Osteoblast (primary cell): ENCODE measurements around the gene PRSS36. TPM values are rescaled to one million over a fixed set of nuclear protein-coding genes. Genes with fewer than 3 reads are reported as not detected.
"Not testable (repeated sequence)": the region's sequence is repeated elsewhere in the genome, so short reads cannot be mapped to it uniquely, and the experiment has no call there.

Source experiments
- DNase-seq: peaks from one replicate; pipeline ENCODE4 v3.0.0; 2011; ENCODE audit warnings: low spot score, mixed read lengths; ENCODE audit not compliant: insufficient read length; ENCODE audit errors: missing footprints
- H2AFZ ChIP-seq: 2 replicates; pipeline ENCODE4 v1.6.0; 2011; ENCODE audit warnings: mild to moderate bottlenecking, low read length
- H3K27ac ChIP-seq: 2 replicates; pipeline ENCODE4 v1.5.1; 2011; ENCODE audit warnings: mild to moderate bottlenecking, low read depth, low read length, moderate library complexity
- H3K27me3 ChIP-seq: 2 replicates; pipeline ENCODE4 v1.6.0; 2012; ENCODE audit warnings: mild to moderate bottlenecking, control low read depth, inconsistent platforms, low read length, moderate library complexity; ENCODE audit not compliant: insufficient read depth
- H3K36me3 ChIP-seq: 2 replicates; pipeline ENCODE4 v1.5.1; 2011; ENCODE audit warnings: mild to moderate bottlenecking, low read length, control low read depth, moderate library complexity; ENCODE audit not compliant: insufficient read depth
- H3K4me1 ChIP-seq: 2 replicates; pipeline ENCODE4 v1.5.1; 2011; ENCODE audit warnings: mild to moderate bottlenecking, low read length, control low read depth, moderate library complexity; ENCODE audit not compliant: insufficient read depth
- H3K4me2 ChIP-seq: 2 replicates; pipeline ENCODE4 v1.6.0; 2011; ENCODE audit warnings: mild to moderate bottlenecking, low read length; ENCODE audit not compliant: insufficient read depth
- H3K4me3 ChIP-seq: fragments of 200-600 bp; sonication (generic); 3 replicates; pipeline ENCODE4 v1.5.1; 2012; ENCODE audit warnings: mild to moderate bottlenecking, low read length, inconsistent platforms; ENCODE audit not compliant: insufficient read depth
- H3K79me2 ChIP-seq: 2 replicates; pipeline ENCODE4 v1.6.0; 2012; ENCODE audit warnings: mild to moderate bottlenecking, low read length, control low read depth, inconsistent platforms; ENCODE audit not compliant: insufficient read depth
- H3K9me3 ChIP-seq: 2 replicates; pipeline ENCODE4 v1.5.1; 2011; ENCODE audit warnings: low read depth, low read length, control low read depth
- H4K20me1 ChIP-seq: 2 replicates; pipeline ENCODE4 v1.6.0; 2012; ENCODE audit warnings: mild to moderate bottlenecking, low read length, control low read depth; ENCODE audit not compliant: insufficient read depth
- CTCF ChIP-seq: IDR thresholded peaks from 2 replicates; pipeline ENCODE4 v1.5.1; 2011; ENCODE audit warnings: mild to moderate bottlenecking, low read depth, low read length, moderate library complexity; ENCODE audit errors: extremely low read depth
- total RNA-seq: library from RNA; depleted of rRNA; stranded (reverse); fragments of >200 nt; gene quantifications from 2 replicates; pipeline ENCODE4 v1.2.3, GENCODE V29; 2012

PRSS36 gene
- total RNA-seq, 1 donor = not detected

GRCh38 chr16:31141489-31142108 is 8.3 kb downstream of the PRSS36 start:
- Histone ChIP-seq H3K4me2 (peak overlapping the region; percentile 96), H3K79me2 (no peaks in the 10 kb centered on the region), H3K27me3 (peaks cover 8% of the 10 kb centered on the region), H3K9me3 (no peaks in the 10 kb centered on the region), H3K27ac (peak overlapping the region; percentile 74), H3K4me1 (peaks cover 19% of the 10 kb centered on the region), H3K36me3 (no peaks in the 10 kb centered on the region), H3K4me3 (peak overlapping the region; percentile 70), H4K20me1 (no peaks in the 10 kb centered on the region), H2AFZ (peak overlapping the region; percentile 92)
- TF ChIP-seq CTCF = no peak
- DNase-seq = peak; percentile 95

GRCh38 chr16:31141071-31141469 is 8.8 kb downstream of the PRSS36 start:
- H3K9me3 ChIP-seq, H3K27me3 ChIP-seq, H3K27ac ChIP-seq, H4K20me1 ChIP-seq, H3K79me2 ChIP-seq, H3K4me2 ChIP-seq, H2AFZ ChIP-seq, H3K4me3 ChIP-seq, DNase-seq, H3K36me3 ChIP-seq: not testable (repeated sequence)
- peaks cover 19% of the 10 kb centered on the region for H3K4me1 ChIP-seq

GRCh38 chr16:31138621-31139578 is 11.0 kb downstream of the PRSS36 start:
- H3K36me3 ChIP-seq = no peaks in the 10 kb centered on the region
- peak; percentile 96 for DNase-seq
- no peaks in the 10 kb centered on the region for H4K20me1 ChIP-seq
- H3K4me3 ChIP-seq = peak overlapping the region; percentile 30
- H3K79me2 ChIP-seq = no peaks in the 10 kb centered on the region
- peaks cover 4% of the 10 kb centered on the region for H3K27me3 ChIP-seq
- H2AFZ ChIP-seq = peak overlapping the region; percentile 63
- peaks cover 22% of the 10 kb centered on the region for H3K4me1 ChIP-seq
- H3K27ac ChIP-seq = no peak overlapping the region
- no peaks in the 10 kb centered on the region for H3K9me3 ChIP-seq
- no peak for TF ChIP-seq CTCF
- H3K4me2 ChIP-seq = peak overlapping the region; percentile 43

- H2AFZ ChIP-seq, H3K36me3 ChIP-seq, H3K27me3 ChIP-seq, H4K20me1 ChIP-seq, H3K79me2 ChIP-seq, H3K4me2 ChIP-seq, H3K27ac ChIP-seq, H3K9me3 ChIP-seq, H3K4me3 ChIP-seq, DNase-seq: not testable (repeated sequence)
- peaks cover 18% of the 10 kb centered on the region for H3K4me1 ChIP-seq
Measured at GRCh38 chr16:31136822-31137499, 12.9 kb downstream of the PRSS36 start.
